Measurements from ENCODE around the gene SGCA.

- TF ChIP-seq, protein P1, sequence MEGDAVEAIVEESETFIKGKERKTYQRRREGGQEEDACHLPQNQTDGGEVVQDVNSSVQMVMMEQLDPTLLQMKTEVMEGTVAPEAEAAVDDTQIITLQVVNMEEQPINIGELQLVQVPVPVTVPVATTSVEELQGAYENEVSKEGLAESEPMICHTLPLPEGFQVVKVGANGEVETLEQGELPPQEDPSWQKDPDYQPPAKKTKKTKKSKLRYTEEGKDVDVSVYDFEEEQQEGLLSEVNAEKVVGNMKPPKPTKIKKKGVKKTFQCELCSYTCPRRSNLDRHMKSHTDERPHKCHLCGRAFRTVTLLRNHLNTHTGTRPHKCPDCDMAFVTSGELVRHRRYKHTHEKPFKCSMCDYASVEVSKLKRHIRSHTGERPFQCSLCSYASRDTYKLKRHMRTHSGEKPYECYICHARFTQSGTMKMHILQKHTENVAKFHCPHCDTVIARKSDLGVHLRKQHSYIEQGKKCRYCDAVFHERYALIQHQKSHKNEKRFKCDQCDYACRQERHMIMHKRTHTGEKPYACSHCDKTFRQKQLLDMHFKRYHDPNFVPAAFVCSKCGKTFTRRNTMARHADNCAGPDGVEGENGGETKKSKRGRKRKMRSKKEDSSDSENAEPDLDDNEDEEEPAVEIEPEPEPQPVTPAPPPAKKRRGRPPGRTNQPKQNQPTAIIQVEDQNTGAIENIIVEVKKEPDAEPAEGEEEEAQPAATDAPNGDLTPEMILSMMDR (IDR thresholded peaks at IDR 0.05; ENCODE audit: poor library complexity, severe bottlenecking), result no peak
- TF ChIP-seq POLR2AphosphoS5 (IDR thresholded peaks at IDR 0.05), result no peak
- TF ChIP-seq EP300 (conservative IDR thresholded peaks at IDR 0.05; ENCODE audit: poor library complexity, severe bottlenecking), result no peak
- TF ChIP-seq REST (IDR thresholded peaks at IDR 0.05; ENCODE audit: borderline replicate concordance), result no peak
- no peak for TF ChIP-seq SMC3 (conservative IDR thresholded peaks at IDR 0.05; ENCODE audit: poor library complexity)
- no peak for TF ChIP-seq EZH2 (IDR thresholded peaks at IDR 0.05; ENCODE audit: borderline replicate concordance, insufficient read depth, low read length, poor library complexity, severe bottlenecking)
- TF ChIP-seq MXI1 (conservative IDR thresholded peaks at IDR 0.05; ENCODE audit: poor library complexity, severe bottlenecking), result no peak
- no peak for TF ChIP-seq RAD21 (conservative IDR thresholded peaks at IDR 0.05)
- no peak for TF ChIP-seq TAF1 (IDR thresholded peaks at IDR 0.05; ENCODE audit: low read depth)
Measured at GRCh38 chr17:50180111-50180510, 14.3 kb downstream of the SGCA start.
